ENCODE results near the gene EXOC3L4.

Gene EXOC3L4

GRCh38 chr14:103091041-103091882 is 3.3 kb upstream of the EXOC3L4 start:
- DNase-seq = peak; percentile 65

DNA sequence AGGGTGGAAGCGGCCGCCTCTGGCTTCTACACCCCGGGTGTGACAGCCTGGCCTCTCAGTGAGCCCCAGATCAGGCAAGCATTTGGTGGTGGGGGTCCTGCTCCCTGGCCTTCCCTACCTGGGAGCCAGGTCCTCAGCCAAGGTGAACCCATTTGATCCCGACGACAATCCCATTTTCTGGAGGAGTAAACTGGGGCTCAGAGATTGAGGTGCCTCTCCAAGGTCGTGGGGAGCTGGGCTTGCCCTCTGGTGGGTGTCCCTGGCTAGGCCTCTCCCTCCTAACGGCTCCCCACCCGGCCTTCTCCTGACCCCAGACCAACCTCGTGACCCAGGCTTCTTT is 2.7 kb upstream of the EXOC3L4 start:
- DNase-seq = no peak

- DNase-seq = no peak
Measured at GRCh38 chr14:103093856-103094405, 594 bp upstream of the EXOC3L4 start.

- DNase-seq = no peak
Measured at GRCh38 chr14:103095210-103095778, 769 bp downstream of the EXOC3L4 start.

GRCh38 chr14:103096387-103096786 is 1.9 kb downstream of the EXOC3L4 start:
- no peak for DNase-seq

DNA sequence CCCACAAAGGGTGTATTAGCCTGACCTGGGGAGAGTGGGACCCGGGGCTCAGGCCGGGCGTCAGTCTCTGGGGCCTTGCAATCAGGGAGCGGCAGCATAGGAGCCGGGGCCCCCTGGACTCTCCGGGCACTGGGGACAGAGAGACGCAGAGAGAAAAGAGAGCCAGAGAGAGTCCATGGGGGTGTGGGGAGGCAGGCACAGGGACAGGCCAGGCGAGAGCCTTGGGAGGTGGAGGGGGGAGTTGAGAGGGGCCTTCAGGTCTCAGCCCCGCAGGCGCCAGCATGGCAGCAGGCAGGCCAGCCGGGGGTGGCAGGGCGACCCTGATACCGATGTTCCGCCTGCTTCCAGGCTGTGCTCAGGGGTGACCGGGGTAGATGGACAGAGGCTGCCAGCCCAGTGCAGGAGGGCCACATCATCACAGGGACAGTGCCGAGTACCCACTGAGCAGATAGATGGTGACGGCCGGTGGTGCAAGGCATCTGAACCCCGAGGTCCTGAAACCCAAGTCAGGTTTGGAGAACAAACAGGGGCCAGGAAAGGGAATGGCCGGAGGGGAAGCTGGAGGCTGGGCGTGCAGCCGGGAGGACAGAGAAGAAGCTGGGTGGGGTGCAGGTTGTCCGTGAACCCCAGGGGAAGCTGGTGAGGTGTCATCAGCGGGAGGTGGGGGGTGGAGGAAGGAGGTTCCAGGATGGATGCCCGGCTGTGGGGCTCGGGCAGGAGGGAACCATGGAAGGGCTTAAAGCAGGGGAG is 2.9 kb downstream of the EXOC3L4 start:
- DNase-seq = no peak

- DNase-seq = no peak
Measured at GRCh38 chr14:103097994-103098957, 3.8 kb downstream of the EXOC3L4 start.

GRCh38 chr14:103099081-103099732 is 4.7 kb downstream of the EXOC3L4 start:
- no peak for DNase-seq

DNA sequence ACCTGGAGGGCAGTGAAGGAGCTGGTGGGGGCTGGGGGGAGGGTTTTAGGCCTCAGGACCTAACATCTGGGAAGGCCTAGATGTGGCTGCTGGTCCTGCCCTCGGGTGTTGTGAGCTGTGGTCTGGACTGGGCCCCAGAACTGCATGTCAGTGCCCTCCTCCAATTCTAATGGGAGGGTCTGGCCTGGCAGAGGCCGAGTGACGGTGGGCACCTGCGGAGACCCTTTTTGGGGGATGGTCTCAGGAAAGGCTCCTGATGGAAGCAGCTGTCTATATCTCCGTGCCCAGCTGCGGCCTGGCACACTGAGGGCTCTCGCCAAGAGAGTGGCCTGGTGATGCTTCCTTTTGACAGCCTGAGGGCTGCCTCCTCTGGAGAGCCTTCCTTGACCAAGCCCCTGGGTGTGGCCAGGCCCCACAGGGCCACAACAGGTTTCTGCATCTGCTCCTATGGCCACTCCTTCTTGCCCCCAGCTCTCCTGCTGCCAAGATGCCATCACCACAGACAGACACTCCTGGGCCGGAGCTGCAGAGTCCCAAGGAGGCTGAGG is 5.3 kb downstream of the EXOC3L4 start:
- no peak for DNase-seq

GRCh38 chr14:103100281-103101121 is 6.0 kb downstream of the EXOC3L4 start:
- no peak for DNase-seq

GRCh38 chr14:103101257-103101962 is 6.9 kb downstream of the EXOC3L4 start:
- DNase-seq = no peak

DNA sequence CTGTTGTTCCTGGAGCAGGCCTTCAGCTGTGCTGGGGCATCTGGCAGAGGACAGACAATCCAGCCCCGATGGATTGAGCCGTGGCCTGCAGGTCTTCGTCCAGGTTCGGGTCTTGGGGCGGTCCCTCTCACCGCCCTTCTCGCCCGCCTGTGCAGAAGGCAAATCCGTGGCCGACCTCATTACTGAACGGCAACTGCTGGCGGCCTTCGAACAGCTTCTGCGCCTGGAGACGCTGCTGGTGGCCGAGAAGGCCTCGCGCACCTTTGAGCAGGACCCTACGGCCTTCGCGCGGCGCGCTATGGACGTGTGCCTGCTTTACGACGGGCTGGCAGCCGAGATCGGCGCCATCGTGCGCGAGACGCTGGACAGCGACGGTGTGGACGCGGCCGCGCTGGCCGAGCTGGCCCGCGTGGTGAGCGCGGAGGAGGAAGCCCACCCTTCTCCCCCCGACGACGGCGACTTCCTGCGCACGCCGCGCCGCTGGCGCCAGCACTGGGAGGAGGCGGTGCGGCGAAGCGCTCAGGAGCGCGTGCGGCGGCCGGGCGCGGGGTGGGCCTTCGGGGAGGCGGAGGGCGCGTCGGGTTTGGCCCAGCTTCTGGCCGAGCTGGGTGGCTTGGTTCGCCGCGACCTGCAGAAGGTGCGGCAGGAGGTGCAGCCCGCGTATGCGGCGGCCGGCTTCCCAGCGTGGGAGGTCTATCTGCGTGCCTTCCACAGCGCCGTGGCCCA is 7.6 kb downstream of the EXOC3L4 start:
- no peak for DNase-seq

- DNase-seq = no peak
Measured at GRCh38 chr14:103102689-103103260, 8.2 kb downstream of the EXOC3L4 start.

DNA sequence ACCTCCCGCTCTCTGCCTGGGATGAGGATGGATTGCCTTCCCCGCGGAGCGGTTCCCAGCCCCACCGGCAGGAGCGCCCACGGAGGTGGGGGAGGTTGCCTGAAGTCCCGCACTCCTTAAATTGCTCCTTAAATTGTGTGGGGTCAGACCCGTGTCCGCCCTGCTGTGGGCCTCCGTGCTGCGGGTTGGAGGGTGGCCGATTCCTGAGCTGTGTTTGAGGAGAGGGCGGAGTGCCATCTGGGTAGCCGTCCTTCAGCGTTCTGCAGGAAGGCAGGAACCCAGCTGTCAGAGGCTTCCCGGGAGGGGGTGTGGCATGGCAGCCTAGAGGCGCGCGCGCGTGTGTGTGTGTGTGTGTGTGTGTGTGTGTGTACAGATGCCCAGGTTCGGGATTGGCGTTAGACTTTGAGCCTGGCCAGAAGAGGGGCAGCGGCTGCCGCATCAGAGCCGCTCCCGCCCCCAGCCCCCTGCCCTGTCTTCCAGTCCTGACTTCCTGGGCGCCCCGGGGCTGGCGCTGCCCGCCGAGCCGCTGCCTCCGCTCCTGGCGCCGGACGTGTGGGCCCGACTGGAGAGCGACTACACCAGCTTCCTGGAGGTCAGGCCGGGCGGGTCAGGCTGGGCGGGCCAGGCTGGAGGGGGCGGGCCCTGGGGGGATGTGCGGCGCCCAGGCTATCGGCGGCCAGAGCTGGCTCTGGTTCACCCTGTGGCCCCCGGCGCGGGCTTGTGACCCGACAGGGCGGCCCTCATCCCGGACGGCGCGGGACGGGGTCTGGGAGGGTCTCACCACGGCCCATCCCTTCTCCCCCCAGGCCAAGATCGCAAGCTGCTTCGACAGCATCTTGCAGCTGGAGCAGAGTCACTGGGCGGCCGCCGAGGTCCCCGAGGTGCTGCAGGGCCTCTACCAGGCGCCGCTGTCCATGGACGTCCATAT is 9.2 kb downstream of the EXOC3L4 start:
- no peak for DNase-seq

GRCh38 chr14:103104389-103104653 is 9.8 kb downstream of the EXOC3L4 start:
- DNase-seq = no peak

- peak; percentile 65 for DNase-seq
Measured at GRCh38 chr14:103104654-103105452, 10.3 kb downstream of the EXOC3L4 start.

DNA sequence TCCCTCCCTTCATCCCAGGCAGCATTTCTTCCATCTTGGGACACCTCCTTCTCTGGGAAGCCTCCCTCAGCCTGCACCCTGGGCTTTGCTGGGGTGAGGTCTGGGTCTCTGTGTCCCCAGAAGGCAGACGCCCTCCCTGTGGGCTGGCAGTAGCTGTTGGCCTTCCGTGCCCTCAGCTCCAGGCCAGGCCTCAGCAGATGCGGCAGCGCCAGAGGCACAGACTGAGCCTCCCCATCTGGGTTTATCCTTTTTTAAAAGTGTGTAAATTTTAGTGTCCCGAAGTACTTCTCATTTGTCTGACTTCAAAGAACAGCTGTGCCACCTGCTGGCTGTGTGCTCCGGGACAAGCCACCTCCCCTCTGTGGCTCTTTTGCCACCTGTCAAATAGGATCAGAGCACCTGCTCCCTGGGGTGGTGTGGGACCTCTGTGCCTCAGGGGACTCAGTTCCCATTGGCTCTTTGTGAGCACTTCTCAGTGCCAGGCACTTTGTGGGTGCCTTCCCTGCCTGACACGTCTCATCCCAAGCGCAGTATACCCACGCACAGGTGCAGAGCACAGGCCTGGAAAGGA is 11.1 kb downstream of the EXOC3L4 start:
- DNase-seq = no peak
